EH (cell line): ENCODE results near the gene SEC24D.

ENCODE experiments used
- DNase-seq: peaks from one replicate; pipeline ENCODE4 v3.0.0-alpha.2; 2015; ENCODE audit warnings: low read depth

Gene SEC24D

DNA sequence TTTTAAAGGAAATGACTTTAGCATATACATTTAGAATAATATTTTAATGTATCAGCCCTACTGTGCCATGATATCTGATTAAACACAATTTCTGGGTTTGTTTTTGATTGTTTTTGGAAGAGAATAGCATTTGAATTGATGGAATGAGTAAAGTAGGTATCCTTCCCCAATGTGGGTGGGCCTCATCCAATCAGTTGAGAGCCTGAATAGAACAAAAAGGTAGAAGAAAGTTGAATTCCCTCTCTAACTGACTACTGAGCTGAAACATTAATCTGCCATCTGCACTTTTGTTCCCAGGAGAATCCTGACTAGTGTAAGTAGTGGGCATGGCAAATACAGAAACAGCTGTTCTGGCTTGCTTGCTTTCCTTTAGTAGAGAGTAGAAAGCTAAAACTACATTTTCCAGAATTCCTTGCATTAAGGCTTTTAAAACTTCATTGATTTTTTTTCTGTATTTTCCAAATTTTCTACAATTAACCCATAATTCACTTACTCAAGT is 9.7 kb upstream of the SEC24D start:
- no peak for DNase-seq

DNA sequence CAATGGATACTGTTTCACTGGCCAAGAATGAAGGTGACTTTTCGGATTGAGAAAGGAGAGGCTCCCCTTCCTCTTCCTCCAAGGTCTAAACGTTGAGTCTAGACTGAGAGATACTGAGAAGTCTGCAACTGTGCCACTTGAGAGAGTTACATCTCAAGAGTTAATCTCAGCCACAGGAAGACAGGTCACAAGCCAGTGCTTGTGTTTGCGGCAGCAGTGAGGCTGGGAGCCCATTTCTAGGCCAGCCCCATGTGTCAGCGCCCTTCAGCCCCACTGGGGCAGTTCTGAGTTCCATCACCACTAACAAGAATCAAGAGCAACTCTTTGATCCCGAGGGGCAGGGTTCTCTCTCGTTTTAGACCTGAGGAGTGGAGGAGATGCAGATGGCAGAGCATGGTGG is 7.3 kb upstream of the SEC24D start:
- DNase-seq = no peak

DNA sequence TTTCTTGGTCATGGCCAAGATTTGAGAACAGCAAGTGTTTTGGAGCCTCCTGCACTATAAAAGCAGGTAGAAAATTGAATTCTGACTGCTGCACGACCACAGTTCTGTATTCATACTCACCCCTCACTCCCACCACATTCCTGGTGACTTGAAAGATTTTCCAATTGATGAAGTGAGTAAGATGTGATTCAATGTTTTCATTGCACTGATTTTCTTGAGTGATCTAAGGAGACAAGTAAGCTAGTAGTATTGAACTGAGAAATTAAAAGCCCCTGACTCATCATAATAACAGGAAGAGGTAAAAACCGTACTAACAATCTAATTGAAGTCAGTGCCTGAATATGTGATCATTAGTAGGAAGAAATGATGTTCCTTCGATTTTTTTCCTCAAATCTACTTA is 6.1 kb upstream of the SEC24D start:
- peak; percentile 59 for DNase-seq

DNA sequence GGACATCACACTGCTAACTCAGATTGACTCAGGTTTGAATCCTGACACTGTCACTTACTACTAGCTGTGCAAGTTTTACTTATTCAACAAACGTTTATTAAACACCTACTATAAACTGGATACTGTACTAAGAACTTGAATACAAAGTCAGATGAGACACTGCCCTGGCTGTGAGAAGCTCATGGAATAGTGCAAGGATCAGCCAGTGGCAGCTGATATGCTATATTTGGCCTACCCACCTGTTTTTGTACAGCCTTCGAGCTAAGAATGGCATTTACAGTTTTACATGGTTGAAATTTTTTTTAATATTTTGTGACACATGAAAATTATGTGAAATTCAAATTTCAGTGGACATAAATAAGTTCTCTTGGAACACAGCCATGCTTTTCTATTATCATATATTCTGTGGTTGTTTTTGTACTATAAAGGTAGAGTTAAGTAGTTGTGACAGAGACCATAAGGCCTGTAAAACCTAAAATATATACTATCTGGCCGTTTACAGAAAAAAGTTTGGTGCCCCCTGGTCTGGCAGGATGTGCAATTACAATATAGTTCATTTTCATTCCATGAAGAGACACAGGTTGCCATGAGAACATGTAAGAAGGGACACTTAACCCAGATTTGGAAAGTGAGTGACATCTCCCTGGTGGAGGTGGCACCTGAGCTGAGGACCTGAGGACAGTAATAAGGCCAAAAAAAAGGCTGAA is 3.4 kb upstream of the SEC24D start:
- no peak for DNase-seq

DNA sequence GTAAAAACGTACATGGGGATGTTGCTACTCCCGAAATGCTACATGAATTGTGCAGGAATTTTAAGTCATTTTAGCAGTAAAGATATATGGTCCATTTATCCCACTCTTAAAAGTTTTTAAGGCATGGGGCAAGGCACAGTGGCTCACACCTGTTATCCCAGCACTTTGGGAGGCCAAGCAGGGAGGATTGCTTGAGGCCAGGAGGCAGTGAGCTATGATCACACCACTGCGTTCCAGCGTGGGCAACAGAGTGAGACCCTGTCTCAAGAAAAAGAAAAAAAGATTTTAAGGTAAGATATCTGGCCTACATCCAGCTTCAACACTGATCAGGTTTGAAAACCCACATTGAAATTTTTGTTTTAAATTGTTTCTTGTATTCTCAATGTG is 1.2 kb upstream of the SEC24D start:
- DNase-seq = no peak

DNA sequence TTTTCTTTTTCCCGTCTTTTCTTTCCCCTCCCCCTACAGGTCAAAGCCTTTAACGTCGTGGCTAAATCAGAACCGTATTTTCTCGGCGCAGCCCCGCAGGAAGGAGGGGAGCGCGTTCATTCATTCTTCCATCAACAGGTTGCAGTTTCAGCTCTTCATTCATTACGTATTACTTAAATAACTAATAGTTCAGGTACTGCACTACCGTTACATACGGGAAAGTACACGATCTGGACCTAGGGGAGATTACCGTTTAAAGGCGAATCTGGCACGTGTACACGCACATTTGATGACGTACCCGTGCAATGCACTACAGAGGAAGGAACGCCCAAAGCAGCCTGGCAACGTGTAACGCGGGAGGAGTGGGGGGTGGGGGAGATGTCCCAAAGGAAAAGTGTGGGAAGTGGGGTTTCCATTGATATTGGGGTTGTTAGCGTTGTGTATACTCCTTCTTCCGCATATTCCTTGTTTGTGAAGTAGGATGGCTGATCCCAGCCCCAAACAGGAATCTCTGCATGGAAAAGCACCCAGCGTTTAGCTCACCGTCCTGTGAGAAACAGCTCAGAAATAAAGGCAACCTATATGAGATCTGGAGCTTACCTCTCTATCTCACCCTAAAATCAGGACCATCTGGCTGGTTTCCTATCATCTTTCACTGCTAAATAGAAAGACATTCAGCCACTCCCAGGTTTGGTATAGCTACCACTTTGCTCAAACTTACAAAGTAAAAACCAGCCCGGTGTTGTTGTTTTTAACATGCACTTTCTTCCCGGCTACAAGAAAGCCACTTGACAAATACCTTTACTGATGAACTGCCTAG is 585 bp upstream of the SEC24D start:
- DNase-seq = peak; percentile 78

DNA sequence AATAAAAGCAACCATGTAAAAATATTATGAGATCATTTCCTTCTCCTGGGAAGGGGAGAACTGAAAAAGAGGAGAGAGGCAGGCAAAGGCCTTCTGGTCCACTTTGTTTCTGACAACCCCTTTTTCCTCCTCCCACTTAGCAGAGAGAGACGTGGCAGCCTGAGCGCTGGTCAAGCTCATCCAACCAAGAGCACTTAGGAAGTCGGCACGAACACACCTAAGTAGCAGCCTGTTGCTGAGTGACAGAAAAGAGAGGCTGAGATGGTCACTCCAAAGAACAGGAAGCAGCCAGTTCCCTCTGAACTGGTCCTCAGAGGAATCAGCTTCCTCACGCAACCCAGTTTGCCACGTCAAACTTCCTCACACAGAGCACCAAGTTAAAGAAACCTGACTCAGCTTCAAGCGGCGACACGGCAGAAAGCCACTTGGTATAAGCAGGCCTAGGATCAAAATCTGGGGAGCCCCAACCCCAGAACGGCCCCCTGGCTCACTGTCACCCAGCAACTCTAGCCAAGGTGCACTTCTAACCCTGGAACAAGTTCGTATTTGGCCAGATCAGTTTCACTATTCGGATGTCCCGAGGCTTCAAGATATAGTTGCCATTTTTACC is 861 bp downstream of the SEC24D start:
- peak; percentile 96 for DNase-seq

DNA sequence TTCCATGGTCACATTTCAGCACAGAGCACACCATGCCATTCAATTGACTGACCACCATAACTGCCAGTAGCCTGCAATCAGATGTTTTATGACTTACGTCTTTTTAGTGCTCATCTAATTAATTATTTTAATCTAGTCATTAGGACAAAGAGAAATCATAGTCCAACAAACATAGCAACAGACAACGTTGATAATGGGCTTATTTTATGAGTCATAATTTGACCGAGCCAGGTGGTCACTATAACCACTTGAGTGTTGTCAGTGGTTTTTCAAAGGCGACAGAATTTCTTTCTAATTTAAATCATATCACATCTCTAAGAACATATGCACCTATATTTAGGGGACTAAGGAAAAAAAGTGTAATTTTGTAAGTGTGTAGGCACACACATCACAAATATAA is 1.9 kb downstream of the SEC24D start:
- peak; percentile 44 for DNase-seq

DNA sequence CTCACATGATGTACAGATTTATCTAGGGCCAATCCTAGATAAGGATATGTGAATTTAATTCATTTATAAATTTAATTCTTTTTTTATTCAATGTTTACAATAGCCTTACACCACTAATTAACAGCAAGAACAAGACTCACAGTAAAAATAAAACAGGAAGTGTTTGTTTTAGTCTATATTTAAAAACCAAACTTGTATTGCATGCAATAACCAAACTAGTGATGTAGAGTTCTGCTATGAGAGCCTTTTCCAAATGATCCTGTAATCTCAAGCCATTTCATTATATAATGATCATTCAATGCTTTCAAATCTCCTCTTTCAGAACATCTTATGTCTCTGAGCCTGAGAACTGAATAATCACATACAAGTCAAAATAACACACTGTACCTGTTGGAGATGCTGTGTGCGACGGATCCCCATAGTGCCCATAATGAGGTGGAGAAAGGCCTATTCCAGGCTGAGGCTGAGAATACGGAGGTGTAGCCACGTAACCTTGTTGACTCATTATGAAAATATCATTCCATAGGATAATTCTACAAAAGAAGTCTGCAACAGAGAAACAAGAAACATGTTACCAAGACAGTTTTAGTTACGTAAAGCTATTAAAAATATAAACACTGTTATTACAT is 2.6 kb downstream of the SEC24D start:
- DNase-seq = no peak

DNA sequence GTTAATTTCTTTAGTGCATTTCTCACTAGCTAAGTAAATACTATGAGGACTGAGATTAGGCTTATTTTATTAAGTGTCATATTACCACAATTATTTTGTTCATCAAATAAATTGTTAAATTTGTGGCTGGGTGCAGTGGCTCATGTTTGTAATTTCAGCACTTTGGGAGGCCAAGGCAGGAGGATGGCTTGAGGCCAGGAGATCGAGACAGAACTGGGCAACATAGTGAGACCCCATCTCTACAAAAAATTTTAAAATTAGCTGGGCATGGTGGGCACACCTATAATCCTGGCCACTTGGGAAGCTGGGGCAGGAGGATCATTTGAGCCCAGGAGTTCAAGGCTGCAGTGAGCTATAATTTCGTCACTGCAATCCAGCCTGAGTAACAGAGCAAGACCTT is 6.8 kb downstream of the SEC24D start:
- no peak for DNase-seq

DNA sequence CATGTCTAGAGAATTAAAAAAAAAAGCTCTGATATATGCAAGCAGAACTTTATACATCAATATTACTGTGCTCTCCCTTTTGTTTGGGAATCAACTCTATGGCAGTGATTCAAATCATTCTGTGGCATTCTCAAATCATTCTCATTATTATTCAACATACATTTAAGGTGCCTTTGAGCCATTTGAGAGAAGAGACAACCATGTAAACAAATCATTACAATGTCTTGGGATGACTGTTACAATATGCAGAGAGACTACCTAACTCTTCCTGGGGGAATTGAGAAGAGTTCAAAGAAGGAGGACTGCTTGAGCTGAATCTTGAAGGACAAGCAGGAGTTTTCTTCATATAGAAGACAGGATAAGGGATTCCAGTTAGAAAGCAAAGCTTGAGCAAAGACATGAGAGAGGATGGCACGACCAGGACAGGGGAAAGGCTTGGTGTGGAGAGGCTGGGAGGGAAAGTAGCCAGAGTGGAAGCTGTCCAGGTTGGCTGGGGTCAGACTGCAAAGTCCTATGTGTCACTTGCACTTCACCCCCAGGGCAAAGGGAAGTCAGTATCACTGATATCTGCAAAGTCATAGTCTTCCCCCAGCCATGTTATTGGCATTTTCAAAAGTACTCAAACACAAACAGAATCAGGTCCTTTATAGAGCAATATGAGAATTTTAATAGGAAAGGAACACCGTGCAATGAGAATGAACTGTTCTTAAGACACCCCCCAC is 9.0 kb downstream of the SEC24D start:
- DNase-seq = no peak

DNA sequence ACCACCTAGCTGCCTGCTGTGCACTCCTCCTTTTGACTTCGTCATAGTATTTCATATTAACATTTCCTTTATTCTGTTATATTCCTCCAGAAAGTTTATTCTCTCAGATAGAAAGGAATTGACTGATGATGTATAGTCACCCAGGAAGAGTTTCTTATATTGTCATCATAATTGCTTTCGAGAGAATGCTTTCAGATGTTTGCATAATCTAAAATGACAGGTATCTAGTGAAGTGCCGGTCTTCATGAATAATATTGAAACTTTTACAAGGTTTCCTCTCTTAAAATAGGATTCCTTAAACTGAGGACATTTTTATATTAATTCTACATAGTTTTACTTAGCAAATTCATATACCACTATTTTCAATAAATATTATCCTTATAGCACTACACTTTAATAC is 10.1 kb downstream of the SEC24D start:
- DNase-seq = no peak

DNA sequence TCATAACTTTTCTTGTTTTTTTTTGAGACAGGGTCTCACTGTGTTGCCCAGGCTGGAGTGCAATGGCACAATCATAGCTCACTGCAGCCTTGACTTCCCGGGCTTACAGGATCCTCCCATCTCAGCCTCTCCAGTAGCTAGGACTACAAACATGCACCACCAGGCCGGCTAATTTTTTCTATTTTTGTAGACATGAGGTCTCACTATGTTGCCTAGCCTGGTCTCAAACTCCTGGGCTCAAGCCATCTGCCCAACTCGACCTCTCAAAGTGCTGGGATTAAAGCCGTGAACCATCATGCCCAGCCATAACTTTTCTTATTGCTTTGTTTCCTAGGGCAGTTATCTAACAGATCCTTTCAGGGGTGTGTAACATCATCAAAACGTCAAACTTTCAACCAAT is 11.8 kb downstream of the SEC24D start:
- no peak for DNase-seq

DNA sequence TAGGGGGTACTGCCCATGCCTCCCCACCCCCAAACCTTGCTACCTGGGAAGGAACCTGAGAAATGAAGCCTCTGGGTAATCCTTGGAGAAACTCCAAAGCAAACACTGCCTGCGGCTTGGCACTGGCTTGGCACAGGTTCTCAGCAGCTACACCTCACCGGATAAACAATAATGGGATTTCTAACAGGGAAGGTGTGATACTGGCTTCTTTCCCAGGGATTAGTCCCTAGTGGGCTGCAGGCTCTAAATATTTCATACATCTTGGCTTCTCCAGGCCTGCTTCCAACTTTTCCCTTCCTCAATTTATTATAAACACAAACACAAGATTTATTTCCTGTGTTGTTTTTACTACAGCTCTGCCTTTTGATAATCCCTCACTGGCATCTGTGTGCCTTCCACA is 12.5 kb downstream of the SEC24D start:
- no peak for DNase-seq

DNA sequence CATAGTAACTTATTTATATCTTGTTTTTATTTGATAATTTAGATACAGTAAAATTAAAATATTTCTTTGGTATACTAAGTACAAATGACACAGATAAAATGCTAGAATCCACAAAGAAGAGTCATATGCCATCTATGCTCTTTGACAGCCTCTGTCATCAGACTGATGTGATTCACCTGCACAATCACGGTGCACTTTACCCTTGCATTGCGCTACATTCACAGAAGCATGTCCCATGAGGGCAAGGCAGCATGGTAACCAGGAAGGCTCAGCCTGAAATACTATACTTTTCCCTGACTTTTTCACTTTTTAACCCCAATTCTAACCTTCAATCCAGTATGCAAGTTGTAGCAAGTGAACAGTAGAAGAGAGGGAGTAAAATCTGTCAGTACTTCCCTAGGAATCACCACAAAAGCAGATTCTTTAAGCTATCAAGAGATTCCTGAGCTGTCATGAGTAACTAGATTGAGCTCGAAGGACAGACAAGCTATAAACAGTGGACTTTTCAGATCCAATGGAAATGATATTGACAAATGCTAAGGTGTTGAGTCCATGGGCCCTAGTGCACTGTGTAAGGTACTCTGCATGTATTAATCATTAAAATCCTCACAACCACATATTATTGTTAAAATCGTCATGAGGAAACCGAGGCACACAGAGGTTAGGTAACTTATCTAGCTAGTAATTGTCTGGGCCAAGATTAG is 14.2 kb downstream of the SEC24D start:
- DNase-seq = no peak

DNA sequence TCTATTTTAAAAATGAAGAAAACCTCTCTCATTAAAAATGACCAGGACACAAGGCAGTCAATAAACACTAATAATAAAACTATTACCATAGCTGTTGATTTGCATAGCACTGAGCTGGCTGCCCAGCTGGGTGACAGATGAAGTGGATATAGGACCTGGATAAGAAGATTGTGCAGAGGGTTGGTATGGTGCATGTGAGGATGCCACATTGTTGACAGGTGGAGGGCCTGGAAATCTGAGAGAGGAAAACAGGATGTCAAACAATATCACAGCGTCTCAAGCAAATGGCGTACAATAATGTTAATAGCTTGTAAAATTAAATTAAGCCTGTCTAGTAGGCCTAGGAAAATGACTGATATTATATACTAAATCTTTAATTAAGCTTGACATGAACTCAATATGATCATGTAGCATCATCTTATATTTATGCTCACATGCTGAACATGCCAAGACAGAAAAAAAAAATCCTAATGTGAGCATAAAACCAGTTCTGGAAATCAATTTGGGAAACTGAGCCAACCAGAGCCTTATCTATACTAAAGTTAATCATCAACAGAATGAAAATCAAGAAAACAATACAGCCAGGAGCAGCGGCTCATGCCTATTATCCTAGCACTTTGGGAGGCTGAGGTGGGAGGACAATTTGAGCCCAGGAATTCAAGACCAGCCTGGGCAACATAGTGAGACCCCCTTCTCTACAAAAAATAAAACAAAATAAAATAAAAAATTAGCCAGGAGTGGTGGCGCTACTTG is 18.6 kb downstream of the SEC24D start:
- DNase-seq = no peak

DNA sequence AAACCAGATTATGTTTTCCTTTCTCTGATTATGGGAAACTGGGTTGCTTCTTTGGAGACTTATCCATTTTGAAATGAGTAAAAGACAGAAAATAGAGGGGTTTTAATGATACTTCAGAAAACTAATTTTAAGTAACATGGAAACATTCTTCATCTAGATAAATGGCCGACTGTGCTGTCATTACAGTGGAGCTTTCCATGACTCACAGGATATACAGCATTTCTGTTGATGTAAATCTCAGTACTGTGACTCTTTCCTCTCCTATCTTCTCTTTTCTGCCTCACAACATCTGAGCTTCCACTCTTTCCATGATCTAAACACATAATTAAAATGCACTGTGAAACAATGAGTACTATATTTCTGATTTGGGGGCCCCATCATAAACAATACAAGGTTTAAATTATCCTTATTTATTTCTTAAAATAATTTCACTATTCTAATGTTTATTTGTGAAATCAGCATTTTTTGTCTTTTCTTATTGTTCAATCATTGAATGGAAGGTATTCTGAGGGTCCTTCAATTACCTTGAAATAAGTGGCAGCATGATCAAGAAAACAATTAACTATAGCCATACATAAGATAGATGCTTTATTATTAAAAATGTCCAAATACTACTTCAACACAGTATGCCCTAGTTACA is 19.3 kb downstream of the SEC24D start:
- peak; percentile 73 for DNase-seq

DNA sequence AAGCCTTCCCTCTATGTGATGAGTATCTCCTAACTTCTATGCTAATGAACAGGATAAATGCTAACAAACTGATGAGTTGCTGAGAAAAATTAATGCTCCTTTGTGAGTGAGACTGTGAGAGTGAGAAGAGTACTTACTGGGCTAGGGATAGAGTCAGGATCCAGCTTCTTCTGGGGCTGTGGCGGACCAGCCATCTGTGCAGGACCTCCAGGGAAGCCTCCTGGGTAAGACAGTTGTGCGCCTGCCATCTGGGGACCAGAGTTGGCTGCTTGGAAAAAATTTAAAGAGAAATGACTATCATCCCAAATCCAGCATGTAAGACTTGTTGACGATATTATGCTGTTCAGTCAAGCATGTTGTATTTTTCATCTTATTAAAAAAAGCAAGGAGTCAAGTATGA is 21.0 kb downstream of the SEC24D start:
- DNase-seq = no peak

DNA sequence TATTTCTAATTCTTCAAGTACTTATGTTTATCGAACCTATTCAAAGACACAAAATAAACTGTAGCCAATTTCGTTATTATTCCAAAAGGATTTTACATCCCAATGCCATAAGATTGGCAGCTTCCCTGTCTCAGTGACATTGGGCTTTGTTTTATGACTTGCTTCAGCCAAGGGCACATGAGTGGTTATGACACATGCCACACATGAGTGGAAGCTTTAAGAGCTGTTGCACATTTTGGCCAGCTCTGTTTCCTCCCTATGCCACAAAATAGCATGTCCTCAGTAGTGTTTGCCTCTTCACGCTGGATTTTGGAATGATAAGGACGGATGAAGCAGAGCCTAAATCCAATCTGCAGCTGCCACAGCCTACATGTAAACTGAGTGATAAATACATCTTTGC is 21.9 kb downstream of the SEC24D start:
- no peak for DNase-seq

DNA sequence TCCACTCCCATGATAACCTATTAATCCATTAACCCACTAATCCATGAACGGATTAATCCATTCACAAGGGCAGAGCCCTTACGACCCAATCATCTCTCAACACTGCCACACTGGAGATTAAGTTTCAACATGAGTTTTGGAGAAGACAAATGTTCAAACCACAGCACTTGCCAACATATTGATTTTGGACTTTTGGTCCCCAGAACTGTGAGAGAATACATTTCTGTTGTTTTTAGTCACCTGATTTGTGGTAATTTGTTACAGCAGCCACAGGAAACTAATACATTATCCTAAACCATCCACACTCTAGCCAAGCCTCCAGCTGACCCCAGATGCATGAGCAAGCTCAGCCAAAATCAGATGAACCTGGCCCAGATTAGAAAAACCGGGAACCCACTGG is 22.4 kb downstream of the SEC24D start:
- no peak for DNase-seq
